Fibroblast of lung (primary cell): Measurements from ENCODE around the gene ZNF429.

Experiments
- CTCF ChIP-seq, 2 donors: IDR thresholded peaks in 1 of 2; conservative IDR thresholded peaks in 1 of 2; 1 replicate in 1 of 2; 2 replicates in 1 of 2; pipeline ENCODE4 v1.5.1; 2011 to 2012; ENCODE audit warnings: low read length in 2 of 2, control low read depth in 1 of 2, inconsistent platforms in 1 of 2, low read depth in 1 of 2, mild to moderate bottlenecking in 1 of 2
- EZH2 ChIP-seq: IDR thresholded peaks from 2 replicates; pipeline ENCODE4 v1.5.1; 2012; ENCODE audit warnings: low read length, control low read depth, mild to moderate bottlenecking; ENCODE audit errors: missing control alignments

GRCh38 chr19:21580101-21580500 is 74.7 kb downstream of the ZNF429 start:
- TF ChIP-seq CTCF (conservative IDR thresholded peaks at IDR 0.05 in 1 of 2, IDR thresholded peaks at IDR 0.05 in 1 of 2; ENCODE audit: low read depth in 1 of 2, low read length in 2 of 2), result no peak
- no peak for TF ChIP-seq EZH2
